Activated CD4-positive, alpha-beta T cell treated with anti-CD3 and anti-CD28 coated beads for 24 hours (primary cell): ENCODE data around the gene PSMD11.

Experiments
- DNase-seq, 2 donors: peaks; one replicate each; pipeline ENCODE4 v3.0.0-alpha.2; 2020; ENCODE audit warnings: low read depth in 2 of 2

Gene PSMD11

DNA sequence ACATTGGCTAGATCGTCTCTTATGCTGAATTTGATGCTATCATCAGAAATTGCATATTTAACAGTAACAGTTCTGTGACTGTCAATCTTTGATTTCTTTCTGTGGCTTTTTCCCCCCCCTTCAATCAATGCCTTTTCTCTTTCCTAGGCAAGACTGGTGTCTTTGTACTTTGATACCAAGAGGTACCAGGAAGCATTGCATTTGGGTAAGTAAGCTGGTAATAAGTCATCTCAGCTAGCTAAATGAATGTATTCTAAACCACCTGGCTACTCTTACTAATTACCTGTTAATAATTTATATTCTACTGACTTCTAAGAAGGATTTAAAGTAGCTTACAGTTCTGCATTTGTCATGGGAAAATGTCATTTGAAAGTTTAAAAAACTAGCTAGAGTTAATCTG is 20.1 kb downstream of the PSMD11 start:
- DNase-seq = no peak

DNA sequence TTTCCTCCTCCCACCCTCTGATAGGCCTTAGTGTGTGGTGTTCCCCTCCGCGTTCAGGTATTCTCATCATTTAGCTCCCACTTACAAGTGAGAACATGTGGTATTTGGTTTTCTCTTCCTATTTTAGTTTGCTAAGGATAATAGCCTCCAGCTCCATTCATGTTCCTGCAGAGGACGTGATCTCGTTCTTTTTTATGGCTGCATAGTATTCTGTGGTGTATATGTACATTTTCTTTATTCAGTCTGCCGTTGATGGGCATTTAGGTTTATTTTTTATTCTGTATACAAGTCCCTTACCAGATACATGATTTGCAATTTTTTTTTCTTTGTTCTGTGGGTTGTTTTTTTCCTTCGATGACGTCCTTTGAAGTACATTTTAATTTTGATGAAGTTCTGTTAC is 23.6 kb downstream of the PSMD11 start:
- DNase-seq = no peak

DNA sequence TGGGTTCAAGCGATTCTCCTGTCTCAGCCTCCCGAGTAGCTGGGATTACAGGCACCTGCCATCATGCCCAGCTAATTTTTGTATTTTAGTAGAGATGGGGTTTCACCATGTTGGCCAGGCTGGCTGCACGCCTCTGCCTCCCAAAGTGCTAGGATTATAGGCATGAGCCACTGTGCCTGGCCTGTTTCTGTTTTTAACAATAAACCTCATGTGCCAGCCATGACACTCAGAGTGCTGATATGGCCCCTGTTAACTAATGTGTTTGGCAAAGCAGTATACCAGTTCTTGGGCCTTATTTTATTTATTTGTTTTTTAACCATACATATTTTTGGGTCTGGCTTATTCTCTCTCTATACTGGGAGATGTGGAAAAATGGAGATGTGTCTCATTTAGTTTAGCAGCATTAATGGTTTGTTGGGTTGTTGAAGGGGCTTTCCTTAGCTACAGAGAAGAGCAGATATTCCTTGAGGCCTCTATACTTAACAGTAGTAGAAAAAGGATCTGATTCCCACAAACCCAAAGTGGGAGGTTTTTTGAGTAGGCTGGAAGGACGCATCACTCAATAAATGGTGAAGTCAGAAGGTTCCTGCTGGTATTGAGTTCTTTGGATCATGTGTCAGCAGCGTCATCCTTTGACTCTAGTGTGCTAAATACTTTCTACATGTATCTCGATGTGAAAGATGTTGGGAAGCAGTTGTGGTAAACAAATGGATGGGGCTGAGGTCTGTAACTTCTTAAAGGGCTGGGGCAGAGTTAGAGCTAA is 26.3 kb downstream of the PSMD11 start:
- no peak for DNase-seq

DNA sequence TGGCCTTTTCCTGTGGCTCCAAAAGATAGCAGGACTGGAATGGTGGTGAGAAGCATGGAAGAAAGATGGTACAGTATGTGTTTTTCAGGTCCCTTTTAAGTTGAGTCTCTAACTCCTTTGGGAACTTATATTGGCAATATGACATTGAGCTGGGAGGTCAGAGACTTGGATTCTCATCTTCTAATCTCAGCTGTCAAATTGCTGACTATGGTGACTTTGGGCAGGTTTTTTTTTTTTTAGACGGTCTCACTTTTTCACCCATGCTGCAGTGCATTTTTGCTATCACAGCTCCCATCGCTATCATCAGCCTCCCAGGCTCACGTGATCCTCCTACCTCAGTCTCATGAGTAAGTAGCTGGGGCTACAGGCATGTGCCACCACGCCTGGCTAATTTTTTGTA is 27.3 kb downstream of the PSMD11 start:
- DNase-seq = no peak

DNA sequence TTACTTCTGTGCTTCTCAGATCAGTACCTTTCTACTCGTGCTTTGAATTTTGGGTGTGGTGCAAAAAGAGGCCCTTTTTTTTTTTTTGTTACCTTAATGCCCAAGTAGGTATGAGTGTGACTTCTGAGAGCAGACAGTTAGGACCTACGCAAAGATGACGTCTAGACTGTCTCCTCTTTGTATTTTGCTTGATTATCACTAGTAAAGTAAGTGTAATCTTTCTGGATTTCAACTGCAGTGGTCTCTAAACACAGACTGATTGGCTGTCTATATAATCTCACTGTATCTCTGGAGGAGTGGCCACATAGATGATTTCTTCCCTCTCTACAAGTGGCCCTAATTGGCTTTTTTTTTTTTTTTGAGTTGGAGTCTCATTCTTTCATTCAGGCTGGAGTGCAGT is 30.9 kb downstream of the PSMD11 start:
- no peak for DNase-seq

DNA sequence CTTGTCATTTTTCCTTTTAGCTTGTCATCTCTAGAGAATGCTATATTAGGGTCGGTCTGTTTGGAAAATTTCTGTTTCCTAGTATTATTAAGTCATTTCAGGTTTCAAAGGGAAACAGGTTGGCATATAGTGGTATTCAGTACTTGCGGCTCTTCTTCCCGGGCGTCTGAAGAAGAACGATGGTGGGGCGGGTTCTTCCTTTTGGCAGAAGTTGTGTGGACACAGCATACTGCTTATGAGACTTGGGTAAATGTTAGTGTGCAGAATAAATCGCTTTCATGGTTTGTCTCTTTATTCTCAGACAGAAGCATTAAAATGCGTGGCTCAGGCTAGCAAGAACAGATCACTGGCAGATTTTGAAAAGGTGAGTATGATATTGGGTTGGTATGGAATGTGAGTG is 32.9 kb downstream of the PSMD11 start:
- no peak for DNase-seq

DNA sequence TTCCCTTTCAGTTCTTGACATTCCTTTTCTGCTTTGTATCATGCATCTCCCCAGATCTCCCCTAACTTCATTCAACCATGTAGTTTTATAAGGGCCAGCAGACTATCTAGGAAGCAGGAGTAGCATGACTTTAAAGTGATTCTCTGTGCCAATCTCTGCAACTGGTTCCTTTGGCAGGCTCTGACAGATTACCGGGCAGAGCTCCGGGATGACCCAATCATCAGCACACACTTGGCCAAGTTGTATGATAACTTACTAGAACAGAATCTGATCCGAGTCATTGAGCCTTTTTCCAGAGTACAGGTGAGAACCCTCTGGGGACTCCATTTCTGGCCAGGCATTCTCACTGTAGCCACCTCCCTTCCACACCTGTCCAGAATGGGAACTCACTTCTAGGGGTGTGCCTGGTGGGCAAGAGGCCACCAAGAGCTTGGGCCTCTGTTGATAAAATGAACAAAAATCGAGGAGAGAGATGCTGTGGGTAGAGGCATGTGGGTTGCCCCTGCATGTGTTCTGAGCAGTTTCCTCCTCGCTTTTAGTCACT is 34.8 kb downstream of the PSMD11 start:
- DNase-seq = no peak

DNA sequence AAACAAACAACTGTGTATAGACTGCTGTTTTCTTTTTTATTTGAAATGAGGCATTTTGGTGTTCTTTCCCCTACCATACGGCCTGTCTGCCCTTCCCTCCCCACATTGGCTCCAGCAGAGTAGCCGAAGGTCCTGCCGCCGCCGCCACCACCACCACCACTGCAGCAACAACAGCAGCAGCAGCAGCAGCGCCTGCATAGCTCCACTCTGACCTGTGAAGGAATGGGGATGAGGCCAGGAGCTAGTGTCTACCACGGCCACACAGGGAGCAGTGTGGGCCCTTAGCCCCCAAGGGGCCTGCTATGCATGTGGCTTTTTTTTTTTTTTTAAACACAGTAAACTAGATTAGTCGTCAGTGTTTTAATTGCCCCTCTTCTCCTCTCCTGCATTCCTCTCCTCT is 36.9 kb downstream of the PSMD11 start:
- DNase-seq = no peak

DNA sequence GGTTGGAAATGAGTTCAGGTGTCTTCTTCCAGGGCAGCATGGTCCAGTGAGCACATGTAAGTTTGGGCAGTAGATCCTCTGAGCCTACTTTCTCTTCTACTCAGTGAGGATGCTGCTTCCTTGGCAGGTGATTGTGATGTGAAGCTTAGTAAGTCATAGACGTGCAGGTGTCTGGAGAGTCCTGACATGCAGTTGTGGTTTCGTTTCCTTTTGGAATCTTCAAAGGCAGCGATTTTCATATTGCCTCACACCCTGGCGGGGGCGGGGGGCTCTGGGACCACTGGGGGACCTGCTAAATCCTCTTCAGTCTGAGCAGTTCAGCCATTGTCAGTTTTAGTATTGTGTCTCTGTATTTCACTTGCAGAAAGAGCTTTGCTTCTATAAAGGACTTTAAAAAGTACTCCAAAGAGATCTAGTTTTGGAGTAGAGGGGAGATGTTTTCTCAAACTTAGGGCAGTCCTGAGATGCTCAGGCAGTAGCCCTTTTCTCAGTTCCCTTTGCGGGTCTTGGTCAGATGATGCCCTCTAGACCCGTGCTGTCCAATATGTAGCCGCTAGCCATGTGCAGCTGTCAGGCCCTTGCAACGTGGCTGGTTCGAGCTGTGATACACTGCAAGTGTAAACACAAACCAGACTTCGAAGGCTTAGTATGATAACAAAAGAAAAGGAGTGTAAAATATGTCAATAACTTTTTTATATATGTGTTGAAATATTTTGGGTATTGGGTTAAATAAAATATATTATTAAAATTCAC is 38.4 kb downstream of the PSMD11 start:
- DNase-seq = no peak

DNA sequence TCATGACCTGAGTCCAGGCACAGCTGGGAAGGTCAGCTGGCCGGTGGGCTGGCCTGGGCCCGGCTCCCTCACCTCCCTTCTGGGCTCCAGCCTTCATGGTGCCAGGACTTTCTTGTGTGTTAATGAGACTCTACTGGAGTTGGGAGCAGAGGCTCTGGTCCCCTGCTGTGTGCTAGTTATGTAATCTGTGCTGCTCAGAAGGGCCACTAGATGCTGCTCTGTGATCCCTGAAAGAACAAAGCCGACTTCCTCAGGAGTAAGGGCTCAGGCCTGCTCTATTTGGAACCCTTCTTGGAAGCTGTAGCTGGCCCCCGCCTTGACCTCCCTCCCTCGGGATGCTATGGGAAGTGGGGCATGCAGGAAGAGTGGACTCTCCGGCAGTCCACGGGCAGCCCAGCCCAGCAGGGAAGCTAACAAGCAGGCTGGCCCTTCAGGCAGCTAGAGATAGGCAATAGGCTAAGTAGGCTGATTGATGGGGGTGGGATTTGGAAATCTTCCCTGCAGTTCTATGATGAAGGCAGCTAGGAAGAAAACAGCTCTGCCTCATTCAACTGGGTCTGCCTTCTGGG is 39.2 kb downstream of the PSMD11 start:
- no peak for DNase-seq

DNA sequence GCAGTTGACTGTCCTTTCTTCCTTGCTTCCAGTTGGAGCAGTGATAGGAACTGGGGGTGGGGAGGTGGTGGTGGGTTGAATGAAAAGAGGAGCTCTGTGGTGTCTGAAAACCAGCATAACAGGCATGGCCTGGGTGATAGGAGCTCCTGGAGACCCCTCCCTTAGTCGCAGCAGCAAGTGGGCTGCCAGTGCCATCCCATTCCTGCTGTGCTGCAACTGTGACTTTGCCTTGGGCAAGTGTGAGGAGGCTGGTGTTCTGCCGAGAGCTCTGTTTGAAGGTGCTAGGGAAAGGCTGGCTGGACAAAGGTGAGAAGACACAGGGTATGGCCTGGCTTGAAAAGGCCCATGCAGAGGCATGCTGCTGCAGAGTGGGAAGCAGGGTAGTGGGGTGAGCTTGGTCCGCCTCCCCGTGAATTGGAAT is 39.7 kb downstream of the PSMD11 start:
- no peak for DNase-seq

DNA sequence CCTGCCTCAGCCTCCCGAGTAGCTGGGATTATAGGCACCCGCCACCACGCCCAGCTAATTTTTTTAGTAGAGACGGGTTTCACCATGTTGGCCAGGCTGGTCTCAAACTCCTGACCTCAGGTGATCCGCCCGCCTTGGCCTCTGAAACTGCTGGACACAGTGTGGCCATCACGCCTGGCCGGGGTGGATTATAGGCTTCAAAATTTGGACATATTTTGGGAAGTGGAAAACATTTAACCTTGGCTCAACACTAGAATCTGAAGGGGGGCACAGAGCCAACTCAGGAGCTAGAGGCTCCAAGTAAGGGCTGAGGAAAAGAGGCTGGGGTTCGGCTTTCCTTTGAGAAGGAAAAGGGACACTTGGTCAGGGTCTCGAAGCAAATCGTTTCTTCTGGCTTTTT is 40.3 kb downstream of the PSMD11 start:
- DNase-seq = no peak

DNA sequence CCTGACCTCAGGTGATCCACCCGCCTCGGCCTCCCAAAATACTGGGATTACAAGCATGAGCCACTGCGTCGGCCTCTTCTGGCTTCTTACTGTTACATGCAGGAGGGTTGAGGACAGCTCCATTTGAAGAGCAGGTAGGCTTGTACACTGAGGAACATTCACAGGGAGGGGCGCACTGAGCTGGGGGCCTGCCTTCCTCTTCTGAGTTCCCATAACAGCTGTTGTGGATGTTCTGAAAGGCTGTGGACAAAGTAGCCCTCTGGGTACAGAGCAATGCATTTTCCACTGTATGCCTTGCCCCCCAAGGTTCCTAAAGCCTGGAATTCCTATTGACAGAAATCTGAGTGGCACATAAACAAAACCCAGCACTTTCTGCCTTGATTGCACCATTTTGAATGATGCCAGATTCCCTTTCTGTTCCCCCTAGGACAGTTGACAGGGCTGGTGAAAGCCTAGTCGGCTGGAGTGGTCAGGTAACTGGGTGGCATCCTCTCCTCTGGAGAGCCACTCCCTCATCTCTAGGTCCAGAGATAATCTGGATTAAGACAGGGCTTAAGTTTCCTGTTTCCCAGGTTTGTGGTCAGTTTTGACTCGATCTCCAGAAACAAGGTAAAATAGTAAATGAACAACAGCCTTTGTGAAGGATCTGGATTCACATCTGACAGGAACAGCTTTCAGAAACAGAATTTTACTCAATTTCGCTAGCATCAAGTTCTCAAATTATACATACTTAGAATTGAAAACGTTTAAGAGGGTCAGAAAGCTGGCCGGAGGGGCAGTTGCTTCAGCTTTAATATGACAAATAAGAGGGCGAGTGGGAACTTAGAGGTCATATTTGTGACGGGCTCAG is 41.2 kb downstream of the PSMD11 start:
- no peak for DNase-seq

DNA sequence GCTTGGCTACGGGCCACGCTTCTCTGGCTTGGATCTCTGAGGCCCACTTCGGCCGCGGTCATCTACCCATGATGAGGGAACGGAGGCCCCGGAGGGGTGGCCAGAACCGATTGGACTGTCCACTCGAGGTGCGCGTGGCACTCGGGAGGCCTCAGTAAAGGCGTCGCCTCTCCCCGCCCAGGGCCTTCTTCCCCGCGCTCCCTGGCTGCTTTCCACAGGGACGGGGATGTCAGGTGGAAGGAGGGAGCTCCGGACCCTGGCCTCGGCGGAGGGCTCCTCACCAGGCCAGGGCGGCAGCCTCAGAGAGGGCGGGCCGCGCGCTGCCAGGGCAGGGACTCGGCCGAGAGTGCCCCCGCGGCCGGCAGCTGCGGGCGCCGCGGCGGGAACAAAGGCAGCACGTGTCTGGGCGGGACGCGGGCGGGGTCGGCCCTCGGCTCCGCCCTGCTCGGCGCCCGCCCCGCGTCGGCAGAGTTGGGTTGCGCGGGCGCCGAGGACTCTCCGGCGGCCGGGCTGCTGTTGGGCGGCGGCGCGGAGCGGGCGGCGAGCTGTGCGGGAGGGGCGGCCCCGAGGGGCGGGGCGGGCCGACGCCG is 41.9 kb downstream of the PSMD11 start:
- peak; percentile 46 to 54 for DNase-seq

DNA sequence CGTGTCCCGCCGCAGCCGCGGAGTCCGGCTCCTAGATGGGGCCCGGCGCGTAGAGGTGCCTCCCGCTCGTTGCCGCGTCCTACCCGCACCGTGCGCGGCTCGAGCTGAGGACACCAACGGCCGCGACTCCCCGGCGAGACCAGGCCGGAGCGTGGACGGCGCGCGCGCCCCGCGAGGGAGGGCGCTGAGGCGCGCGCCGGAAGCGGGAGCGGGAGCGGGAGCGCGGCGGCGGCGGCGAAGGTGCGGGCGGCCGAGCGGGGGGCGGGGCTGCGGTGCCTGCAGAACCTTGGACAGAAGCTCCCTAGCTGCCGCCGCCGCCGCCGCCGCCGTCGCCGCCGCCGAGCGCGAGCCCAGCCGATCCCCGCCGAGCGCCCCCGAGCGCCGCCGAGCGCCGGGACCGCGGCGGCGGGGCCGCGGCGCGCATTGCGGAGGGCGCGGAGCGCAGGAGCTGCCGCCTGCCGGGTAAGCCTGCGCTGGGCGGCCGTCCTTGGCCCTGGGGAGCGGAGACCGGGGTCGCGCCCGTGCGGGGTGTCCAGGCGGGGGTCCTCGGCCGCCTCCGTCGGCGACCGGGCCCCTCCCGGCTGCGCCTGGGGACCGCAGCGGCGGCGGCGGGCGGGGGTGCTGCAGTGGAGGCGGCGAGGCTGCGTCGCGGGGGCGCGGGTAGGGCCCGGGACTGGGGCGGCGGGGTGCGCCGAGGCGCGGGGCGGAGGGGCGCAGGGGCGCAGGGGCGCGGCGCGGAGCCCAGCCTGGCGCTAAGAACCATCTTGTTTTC is 42.6 kb downstream of the PSMD11 start, which contains the start of gene CDK5R1:
Gene CDK5R1, plus strand, starts transcription at position 293 of the 772 bp plus-strand sequence. CDS start 628 bp downstream, outside the sequence.
- peak; percentile 57 to 61 for DNase-seq

DNA sequence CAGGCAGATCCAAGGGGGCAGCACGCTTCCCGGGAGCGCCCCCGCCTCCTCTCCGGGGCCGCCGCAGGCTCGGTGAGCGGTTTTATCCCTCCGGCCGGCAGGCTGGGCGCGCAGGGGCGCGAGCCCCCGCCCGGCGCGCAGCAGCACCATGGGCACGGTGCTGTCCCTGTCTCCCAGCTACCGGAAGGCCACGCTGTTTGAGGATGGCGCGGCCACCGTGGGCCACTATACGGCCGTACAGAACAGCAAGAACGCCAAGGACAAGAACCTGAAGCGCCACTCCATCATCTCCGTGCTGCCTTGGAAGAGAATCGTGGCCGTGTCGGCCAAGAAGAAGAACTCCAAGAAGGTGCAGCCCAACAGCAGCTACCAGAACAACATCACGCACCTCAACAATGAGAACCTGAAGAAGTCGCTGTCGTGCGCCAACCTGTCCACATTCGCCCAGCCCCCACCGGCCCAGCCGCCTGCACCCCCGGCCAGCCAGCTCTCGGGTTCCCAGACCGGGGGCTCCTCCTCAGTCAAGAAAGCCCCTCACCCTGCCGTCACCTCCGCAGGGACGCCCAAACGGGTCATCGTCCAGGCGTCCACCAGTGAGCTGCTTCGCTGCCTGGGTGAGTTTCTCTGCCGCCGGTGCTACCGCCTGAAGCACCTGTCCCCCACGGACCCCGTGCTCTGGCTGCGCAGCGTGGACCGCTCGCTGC is 43.3 kb downstream of the PSMD11 start:
- no peak for DNase-seq

DNA sequence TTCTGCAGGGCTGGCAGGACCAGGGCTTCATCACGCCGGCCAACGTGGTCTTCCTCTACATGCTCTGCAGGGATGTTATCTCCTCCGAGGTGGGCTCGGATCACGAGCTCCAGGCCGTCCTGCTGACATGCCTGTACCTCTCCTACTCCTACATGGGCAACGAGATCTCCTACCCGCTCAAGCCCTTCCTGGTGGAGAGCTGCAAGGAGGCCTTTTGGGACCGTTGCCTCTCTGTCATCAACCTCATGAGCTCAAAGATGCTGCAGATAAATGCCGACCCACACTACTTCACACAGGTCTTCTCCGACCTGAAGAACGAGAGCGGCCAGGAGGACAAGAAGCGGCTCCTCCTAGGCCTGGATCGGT is 43.9 kb downstream of the PSMD11 start:
- no peak for DNase-seq

DNA sequence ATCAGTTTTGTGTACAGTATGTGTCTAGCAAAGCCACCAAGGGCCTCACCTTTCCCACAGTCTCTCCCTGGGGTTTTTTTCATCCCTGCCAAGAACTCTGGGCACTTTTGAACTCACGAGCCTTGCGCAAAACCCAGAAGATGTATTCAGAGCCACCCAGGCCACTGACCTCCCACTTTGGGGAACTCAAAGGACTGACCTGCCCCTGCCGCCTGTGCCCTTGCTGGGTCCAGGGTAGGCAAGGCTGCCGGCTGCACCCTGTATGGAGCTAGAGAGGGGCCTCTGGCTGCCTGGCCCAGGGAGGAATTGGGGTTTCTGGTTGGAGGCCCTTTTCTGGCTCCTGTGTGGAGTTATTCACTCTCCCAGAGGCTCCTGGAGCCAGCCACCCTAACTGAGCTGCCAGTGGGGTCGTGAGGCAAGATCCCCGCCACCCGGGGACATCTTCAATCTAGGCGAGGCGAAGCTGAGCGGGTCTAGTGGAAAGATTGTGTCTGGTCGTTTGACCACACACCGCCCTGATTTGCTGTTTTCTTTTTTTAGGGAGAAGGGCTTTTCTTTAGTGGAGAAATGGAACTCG is 44.4 kb downstream of the PSMD11 start:
- DNase-seq = no peak

DNA sequence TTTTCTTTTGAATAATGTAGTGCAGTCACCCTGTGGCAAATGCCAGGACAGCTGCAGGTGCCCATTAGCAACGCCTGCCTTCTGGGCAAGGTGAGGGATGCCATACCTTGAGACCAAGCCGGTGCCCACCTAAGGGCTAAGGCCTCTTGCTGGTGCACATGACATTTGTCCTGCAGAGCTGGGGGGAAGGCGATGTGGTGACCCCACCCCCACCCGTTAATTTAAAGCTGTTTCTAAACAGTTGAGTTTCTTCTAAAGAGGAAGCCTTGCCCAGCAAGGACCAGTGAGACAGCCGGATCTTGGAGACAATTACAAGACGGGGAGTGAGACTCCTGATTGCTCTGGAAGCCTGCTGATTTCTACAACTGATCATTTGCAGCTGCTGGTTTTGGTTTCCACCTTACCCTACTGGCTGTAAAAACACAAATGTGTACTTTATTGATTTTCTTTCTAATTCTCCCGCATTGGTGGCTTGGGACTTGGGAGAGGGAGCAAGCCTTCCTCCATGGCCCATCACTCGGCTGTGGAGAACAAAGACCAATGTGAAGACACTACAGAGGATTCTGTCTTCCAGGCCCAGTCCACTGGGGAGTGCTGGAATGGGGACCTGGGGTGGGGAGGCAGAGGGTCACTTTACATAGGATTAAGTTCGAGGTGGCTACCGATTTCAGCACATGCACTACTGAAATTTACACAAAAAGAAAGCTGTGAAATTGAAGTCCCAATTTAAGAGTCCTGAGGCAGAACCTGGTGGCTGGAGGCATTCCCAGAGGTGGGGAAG is 45.2 kb downstream of the PSMD11 start:
- DNase-seq = no peak
